Stimulated activated CD8-positive, alpha-beta memory T cell treated with anti-CD3 and anti-CD28 coated beads, Interleukin-15, amount 100 ng/mL, for 1 hour (primary cell): Measurements from ENCODE around the gene AP1S3.

ENCODE experiments used
- DNase-seq: peaks from one replicate; pipeline ENCODE4 v3.0.0-alpha.2; 2020; ENCODE audit warnings: low read depth

The AP1S3 gene

DNA sequence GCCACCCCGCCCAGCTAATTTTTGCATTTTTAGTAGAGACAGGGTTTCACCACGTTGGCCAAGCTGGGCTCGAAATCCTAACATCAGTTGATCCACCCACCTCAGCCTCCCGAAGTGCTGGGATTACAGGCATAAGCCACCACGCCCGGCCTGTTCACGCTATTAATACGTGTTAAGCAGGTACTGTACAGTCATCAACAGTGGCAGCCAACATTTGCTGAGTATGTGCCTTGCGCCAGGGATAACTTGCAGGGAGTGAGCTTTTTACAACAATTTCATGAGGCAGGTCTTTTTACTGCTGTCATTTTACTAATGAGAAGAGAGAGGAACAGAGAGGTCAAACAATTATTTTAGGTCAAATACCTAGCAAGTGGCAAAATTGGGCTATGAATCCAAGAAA is 115.2 kb downstream of the AP1S3 start:
- DNase-seq: no peak

DNA sequence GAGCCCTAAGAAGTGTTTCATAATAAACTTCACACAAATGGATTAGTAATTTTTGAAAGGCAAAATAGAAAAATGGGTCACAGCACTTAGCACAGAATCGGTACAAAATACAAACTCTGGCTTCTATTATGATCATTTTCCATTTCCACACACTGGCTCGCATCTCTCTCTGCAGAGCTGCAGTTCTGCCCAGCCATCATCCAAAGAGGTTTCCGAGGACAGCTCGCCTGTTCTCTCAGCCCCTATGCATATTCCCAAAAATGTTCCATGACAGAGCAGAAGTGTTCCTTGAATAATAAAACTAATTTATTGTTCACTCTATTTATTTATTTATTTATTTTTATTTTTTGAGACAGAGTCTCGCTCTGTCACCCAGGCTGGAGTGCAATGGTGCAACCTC is 115.6 kb downstream of the AP1S3 start:
- no peak for DNase-seq

DNA sequence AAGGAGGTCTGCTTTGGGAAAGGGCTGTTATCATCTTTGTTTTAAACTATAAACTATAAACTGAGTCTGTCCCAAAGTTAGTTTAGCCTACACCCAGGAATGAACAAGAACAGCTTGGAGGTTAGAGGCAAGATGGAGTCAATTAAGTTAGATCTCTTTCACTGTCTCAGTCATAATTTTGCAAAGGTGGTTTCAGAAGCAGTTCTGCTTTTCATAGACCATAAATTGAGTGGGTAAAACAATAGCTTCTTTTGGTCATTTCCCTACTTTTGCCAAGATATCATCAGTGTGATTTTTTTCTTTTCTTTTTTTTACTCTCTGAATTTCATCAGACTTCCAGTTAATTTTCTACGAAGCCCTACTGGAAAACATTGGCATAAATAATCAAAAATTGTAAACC is 117.0 kb downstream of the AP1S3 start:
- no peak for DNase-seq

DNA sequence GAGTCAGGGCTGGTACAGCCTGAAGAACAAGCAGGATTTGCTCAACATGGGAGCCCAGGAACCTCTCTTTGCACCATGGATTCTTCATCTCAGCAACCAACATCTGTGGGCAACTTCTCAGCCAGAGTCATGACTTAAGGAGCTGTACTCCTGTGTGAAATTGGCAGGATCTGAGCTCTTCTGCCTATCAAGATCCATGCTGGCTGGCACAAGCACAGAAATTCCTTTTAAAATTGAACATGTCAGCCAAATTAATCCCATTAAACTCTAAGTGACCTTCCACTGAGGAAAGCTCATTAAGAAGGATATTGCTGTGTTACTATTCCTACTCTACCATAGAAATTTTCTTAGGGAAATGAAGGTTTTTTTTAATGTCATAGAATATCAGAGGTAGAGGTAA is 124.7 kb downstream of the AP1S3 start:
- no peak for DNase-seq

DNA sequence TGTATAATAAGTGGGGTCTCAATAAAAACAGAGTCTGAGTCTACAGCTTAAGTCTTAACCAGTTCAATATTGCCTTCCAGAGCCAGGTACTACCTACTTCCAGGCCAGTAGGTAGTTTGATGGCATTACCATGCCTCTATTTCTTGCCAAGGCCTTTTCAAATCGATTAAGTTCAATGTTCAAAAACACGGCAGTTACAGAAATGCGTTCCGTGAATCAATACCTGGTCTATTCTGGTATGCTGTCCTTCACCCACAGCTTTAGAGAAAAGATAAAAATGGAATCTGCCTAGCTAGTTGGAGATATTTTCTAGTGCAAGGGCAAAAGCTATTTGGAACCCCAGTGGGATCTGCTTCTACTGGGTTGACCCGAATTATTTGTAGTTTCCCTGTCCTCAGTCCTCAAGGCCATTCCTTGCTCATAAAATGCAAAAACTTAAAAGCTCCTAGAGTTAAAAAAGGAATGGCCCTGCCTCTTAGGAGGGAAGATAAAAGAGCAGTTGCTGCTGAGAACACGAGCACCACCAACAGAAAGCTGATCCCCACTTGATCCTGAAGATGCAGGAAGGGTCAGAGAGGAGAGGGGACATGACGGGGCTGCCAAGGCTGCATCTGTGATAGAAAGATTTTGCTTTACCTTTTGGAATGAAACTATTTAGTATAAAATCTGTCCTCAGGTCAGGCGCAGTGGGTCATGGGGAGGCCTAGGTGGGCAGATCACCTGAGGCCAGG is 125.6 kb downstream of the AP1S3 start:
- no peak for DNase-seq
